Sigmoid colon (tissue), 7 donors: Measurements from ENCODE around the gene PLPPR3. TPM values are rescaled to one million over a fixed set of nuclear protein-coding genes. Genes with fewer than 3 reads are reported as not detected.

Source experiments
- DNase-seq: peaks from one replicate; pipeline ENCODE4 v3.0.0-alpha.2; 2019
- H3K27ac ChIP-seq, 4 donors: fragments of 200-600 bp; sonication (generic); one replicate each; pipeline ENCODE4 v1.5.1; 2016 to 2019; ENCODE audit warnings: mild to moderate bottlenecking in 1 of 4
- H3K27me3 ChIP-seq, 3 donors: fragments of 200-600 bp; sonication (generic); one replicate each; pipeline ENCODE4 v1.5.1; 2019; ENCODE audit warnings: mild to moderate bottlenecking in 1 of 3
- H3K36me3 ChIP-seq, 4 donors: fragments of 200-600 bp; sonication (generic); one replicate each; pipeline ENCODE4 v1.5.1; 2016 to 2019
- H3K4me1 ChIP-seq, 4 donors: fragments of 200-600 bp; sonication (generic); one replicate each; pipeline ENCODE4 v1.5.1; 2017 to 2019
- H3K4me3 ChIP-seq, 4 donors: fragments of 200-600 bp; sonication (generic); one replicate each; pipeline ENCODE4 v1.5.1; 2017 to 2019; ENCODE audit warnings: mild to moderate bottlenecking in 2 of 4, moderate library complexity in 1 of 4
- H3K9me3 ChIP-seq, 4 donors: fragments of 200-600 bp in 3 of 4; sonication (generic) in 3 of 4; one replicate each; pipeline versions ENCODE4 v1.5.1 to v1.6.1; 2013 to 2019
- EP300 ChIP-seq, 4 donors: sonication (generic); formaldehyde crosslinking; IDR thresholded peaks; one replicate each; pipeline ENCODE4 v1.6.1; 2017; ENCODE audit warnings: antibody characterized with exemption in 4 of 4
- POLR2A ChIP-seq, 2 donors: fragments of 450-650 bp; IDR thresholded peaks; one replicate each; pipeline ENCODE4 v1.6.1; 2016; ENCODE audit warnings: antibody characterized with exemption in 2 of 2, mild to moderate bottlenecking in 2 of 2, moderate library complexity in 2 of 2
- POLR2AphosphoS5 ChIP-seq, 4 donors: sonication (generic); formaldehyde crosslinking; IDR thresholded peaks; one replicate each; pipeline ENCODE4 v1.6.1; 2017; ENCODE audit warnings: antibody characterized with exemption in 4 of 4
- WGBS, 2 donors: extraction: QIAGEN DNeasy Blood & Tissue Kit; methylation state at CpG; one replicate each; pipeline ENCODE4 v1.1.7; 2013; 5-methylcytosine and 5-hydroxymethylcytosine counted together
- intact Hi-C: fragments of 100-400 bp; cut with DNase I; formaldehyde crosslinking; loops from one replicate; pipeline ENCODE4 v1.15.1; 2023
- polyA plus RNA-seq, 3 donors: library from polyadenylated mRNA; stranded (reverse); fragments of 200-250 nt; gene quantifications; one replicate each; pipeline ENCODE4 v1.2.3, GENCODE V29; 2013
- total RNA-seq, 4 donors: library from RNA; depleted of rRNA; stranded (reverse); fragments of >200 nt; gene quantifications; one replicate each; pipeline ENCODE4 v1.1.0, GENCODE V29; 2016
- TF ChIP-seq, protein P1 (sequence below), 4 experiments: fragments of 450-650 bp in 3 of 4; fragments of 200-600 bp in 1 of 4; IDR thresholded peaks; one replicate each; pipeline ENCODE4 v1.5.1; 2016 to 2019; ENCODE audit warnings: antibody characterized with exemption in 4 of 4, mild to moderate bottlenecking in 3 of 4, moderate library complexity in 2 of 4
- donor health status: healthy with polysubstance abuse.
- donor health status: Bipolar disorder and iron deficiency.
- donor health status: healthy.

The PLPPR3 gene
- total and polyA plus RNA-seq, 7 donors = 0.07 TPM; not detected in 6

DNA sequence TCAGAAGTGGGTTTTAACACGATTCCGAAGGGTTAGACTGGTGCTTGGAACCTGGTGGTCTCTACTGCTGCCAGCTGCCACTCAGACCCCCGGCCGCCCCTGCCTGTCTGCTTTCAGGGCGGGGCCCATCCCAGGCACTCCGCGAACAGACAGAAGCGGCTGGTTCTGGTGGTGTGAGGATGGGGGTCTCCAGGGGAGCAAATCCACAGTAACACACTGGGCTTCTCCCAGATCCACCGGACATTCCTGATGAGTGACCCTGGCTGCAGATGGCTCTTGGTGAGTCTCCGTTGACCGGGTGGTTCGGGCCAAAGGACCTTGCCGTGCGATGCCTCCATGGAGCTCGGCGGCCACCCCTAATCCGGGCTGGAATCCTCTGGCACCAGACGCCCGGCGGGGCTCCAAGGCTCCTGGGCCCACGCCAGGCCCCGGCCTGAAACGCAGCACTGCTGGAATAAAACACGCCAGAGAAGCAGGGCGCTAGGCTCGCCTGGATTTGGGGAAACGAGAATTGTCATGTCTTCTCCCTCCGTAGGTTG, 26.6 kb downstream of the PLPPR3 start:
- Histone ChIP-seq H3K27me3 (no peaks in the 10 kb centered on the region), H3K27ac (peak overlapping the region; percentile 10 to 90 (median 48)), H3K4me1 (peaks cover 0 to 33% (median 30%) of the 10 kb centered on the region in 4 donors), H3K36me3 (peaks cover 0 to 2% (median 0%) of the 10 kb centered on the region in 4 donors), H3K9me3 (no peaks in the 10 kb centered on the region), H3K4me3 (no peak overlapping the region)
- DNase-seq = no peak
- WGBS, 2 donors = 83 to 84% methylated on average over 28 of the region's 28 CpGs
- intact Hi-C loops = loop anchor here (5.0 kb wide), 2 partner anchors 57 to 133 kb away; partner anchors contain the start of genes ELANE and RNF126
- TF ChIP-seq EP300 (IDR thresholded peaks at IDR 0.05) (no peak), POLR2A (IDR thresholded peaks at IDR 0.05) (no peak), POLR2AphosphoS5 (IDR thresholded peaks at IDR 0.05) (no peak)
- TF ChIP-seq, protein P1, sequence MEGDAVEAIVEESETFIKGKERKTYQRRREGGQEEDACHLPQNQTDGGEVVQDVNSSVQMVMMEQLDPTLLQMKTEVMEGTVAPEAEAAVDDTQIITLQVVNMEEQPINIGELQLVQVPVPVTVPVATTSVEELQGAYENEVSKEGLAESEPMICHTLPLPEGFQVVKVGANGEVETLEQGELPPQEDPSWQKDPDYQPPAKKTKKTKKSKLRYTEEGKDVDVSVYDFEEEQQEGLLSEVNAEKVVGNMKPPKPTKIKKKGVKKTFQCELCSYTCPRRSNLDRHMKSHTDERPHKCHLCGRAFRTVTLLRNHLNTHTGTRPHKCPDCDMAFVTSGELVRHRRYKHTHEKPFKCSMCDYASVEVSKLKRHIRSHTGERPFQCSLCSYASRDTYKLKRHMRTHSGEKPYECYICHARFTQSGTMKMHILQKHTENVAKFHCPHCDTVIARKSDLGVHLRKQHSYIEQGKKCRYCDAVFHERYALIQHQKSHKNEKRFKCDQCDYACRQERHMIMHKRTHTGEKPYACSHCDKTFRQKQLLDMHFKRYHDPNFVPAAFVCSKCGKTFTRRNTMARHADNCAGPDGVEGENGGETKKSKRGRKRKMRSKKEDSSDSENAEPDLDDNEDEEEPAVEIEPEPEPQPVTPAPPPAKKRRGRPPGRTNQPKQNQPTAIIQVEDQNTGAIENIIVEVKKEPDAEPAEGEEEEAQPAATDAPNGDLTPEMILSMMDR (IDR thresholded peaks at IDR 0.05) = no peak

- no peak for DNase-seq
- WGBS, 2 donors = 93 to 95% methylated on average over 12 of the region's 12 CpGs
- intact Hi-C loops = no loop called here
- TF ChIP-seq EP300 (IDR thresholded peaks at IDR 0.05) = no peak
- TF ChIP-seq POLR2A (IDR thresholded peaks at IDR 0.05) = no peak
- TF ChIP-seq, protein P1 (IDR thresholded peaks at IDR 0.05) = no peak
- no peak for TF ChIP-seq POLR2AphosphoS5 (IDR thresholded peaks at IDR 0.05)
- H3K27me3 ChIP-seq = no peaks in the 10 kb centered on the region
- H3K36me3 ChIP-seq = no peaks in the 10 kb centered on the region
- H3K9me3 ChIP-seq = no peaks in the 10 kb centered on the region
- H3K4me1 ChIP-seq = peaks cover 0 to 26% (median 17%) of the 10 kb centered on the region in 4 donors
- no peak overlapping the region for H3K4me3 ChIP-seq
- H3K27ac ChIP-seq = no peak overlapping the region
Measured at GRCh38 chr19:793806-794205, 27.9 kb downstream of the PLPPR3 start.

DNA sequence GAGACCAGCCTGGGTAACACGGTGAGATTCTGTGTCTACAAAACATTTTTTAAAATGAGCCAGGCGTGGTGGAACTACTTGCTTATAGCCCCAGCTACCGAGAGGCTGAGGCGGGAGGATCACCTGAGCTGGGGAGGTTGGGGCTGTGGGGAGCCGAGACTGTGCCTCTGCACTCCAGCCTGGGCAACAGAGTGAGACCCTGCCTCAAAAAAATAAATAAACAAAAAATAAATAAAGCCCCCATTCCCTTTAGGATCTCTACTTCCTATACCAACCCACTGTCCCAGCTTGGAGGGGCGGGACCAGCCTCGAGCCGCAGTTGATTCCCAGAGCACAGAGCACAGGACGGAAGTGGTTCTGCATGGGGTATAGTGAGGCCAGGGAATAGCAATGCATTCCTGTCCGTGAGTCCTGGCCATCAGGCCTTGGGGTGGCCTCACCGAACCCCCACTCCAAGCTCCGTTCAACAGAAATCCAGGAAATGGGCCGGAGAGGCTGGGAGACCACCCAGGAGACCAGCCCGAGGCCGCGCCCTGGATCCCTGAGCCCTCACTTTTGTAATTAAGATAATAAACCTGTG, 29.4 kb downstream of the PLPPR3 start:
- 75 to 84% methylated on average over 16 of the region's 16 CpGs for WGBS, 2 donors
- peak overlapping the region in 1 of 4 donors; percentile 46 for H3K27ac ChIP-seq
- TF ChIP-seq POLR2AphosphoS5 (IDR thresholded peaks at IDR 0.05) = no peak
- TF ChIP-seq EP300 (IDR thresholded peaks at IDR 0.05) = no peak
- TF ChIP-seq, protein P1 (IDR thresholded peaks at IDR 0.05) = no peak
- no peak for TF ChIP-seq POLR2A (IDR thresholded peaks at IDR 0.05)

GRCh38 chr19:791567-792305, 30.0 kb downstream of the PLPPR3 start:
- no peak for DNase-seq
- peaks cover 0 to 24% (median 10%) of the 10 kb centered on the region in 4 donors for H3K4me1 ChIP-seq
- no peaks in the 10 kb centered on the region for H3K9me3 ChIP-seq
- intact Hi-C loops = no loop called here
- TF ChIP-seq POLR2A (IDR thresholded peaks at IDR 0.05) = no peak
- TF ChIP-seq POLR2AphosphoS5 (IDR thresholded peaks at IDR 0.05) = no peak
- TF ChIP-seq, protein P1 (IDR thresholded peaks at IDR 0.05) = no peak
- TF ChIP-seq EP300 (IDR thresholded peaks at IDR 0.05) = no peak
- 73 to 75% methylated on average over 8 of the region's 8 CpGs for WGBS, 2 donors
- no peaks in the 10 kb centered on the region for H3K27me3 ChIP-seq
- H3K27ac ChIP-seq = peak overlapping the region in 1 of 4 donors; percentile 46
- H3K4me3 ChIP-seq = no peak overlapping the region
- no peaks in the 10 kb centered on the region for H3K36me3 ChIP-seq

More for the DNA sequence above, 29.4 kb downstream of the PLPPR3 start:
- no peak for DNase-seq
- H3K9me3 ChIP-seq = no peaks in the 10 kb centered on the region
- intact Hi-C loops = no loop called here
- H3K27me3 ChIP-seq = no peaks in the 10 kb centered on the region
- no peak overlapping the region for H3K4me3 ChIP-seq
- peaks cover 0 to 24% (median 10%) of the 10 kb centered on the region in 4 donors for H3K4me1 ChIP-seq
- H3K36me3 ChIP-seq = no peaks in the 10 kb centered on the region
